Colonic mucosa (tissue), 4 donors: ENCODE data around the gene INPP5E. TPM values are rescaled to one million over a fixed set of nuclear protein-coding genes. Genes with fewer than 3 reads are reported as not detected.

Experiments used
- DNase-seq: peaks from one replicate; pipeline ENCODE4 v3.0.0-alpha.2; 2020
- H3K27ac ChIP-seq: fragments of 200-600 bp; one replicate; pipeline ENCODE4 v1.8.0; 2021
- H3K27me3 ChIP-seq: fragments of 200-600 bp; one replicate; pipeline ENCODE4 v1.8.0; 2021
- H3K36me3 ChIP-seq: fragments of 200-600 bp; one replicate; pipeline ENCODE4 v1.8.0; 2021
- H3K4me1 ChIP-seq: fragments of 200-600 bp; one replicate; pipeline ENCODE4 v1.8.0; 2021; ENCODE audit warnings: mild to moderate bottlenecking
- H3K4me3 ChIP-seq: fragments of 200-600 bp; one replicate; pipeline ENCODE4 v1.8.0; 2021
- H3K9ac ChIP-seq, 2 donors: one replicate each; pipeline ENCODE4 v1.7.0; 2013; ENCODE audit warnings: control low read depth in 2 of 2, low read depth in 2 of 2, low read length in 2 of 2
- H3K9me3 ChIP-seq: fragments of 200-600 bp; one replicate; pipeline ENCODE4 v1.8.0; 2021
- intact Hi-C: fragments of 100-400 bp; cut with DNase I; formaldehyde crosslinking; loops from one replicate; pipeline ENCODE4 v1.14.1; 2022
- total RNA-seq, 2 donors: library from RNA; stranded (reverse); fragmentation: NEBNext Ultra II Directional in 1 of 2; extraction: Animal tissue kit (Norgen Biotek cat#: 25700) in 1 of 2; gene quantifications; one replicate each; pipeline ENCODE4 v1.2.1, GENCODE V29; 2021
- TF ChIP-seq, protein P1 (sequence below): fragments of 200-600 bp; IDR thresholded peaks from one replicate; pipeline ENCODE4 v1.8.0; 2022; ENCODE audit warnings: antibody characterized with exemption, mild to moderate bottlenecking
- donor health status: healthy.
- donor health status: DM: no; HTN: no; CAD: no.
- donor health status: DM: no; HTN: no; CAD: no.

Gene INPP5E
- total RNA-seq, 2 donors from 2014 or later = 8.3 to 12.1 TPM

DNA sequence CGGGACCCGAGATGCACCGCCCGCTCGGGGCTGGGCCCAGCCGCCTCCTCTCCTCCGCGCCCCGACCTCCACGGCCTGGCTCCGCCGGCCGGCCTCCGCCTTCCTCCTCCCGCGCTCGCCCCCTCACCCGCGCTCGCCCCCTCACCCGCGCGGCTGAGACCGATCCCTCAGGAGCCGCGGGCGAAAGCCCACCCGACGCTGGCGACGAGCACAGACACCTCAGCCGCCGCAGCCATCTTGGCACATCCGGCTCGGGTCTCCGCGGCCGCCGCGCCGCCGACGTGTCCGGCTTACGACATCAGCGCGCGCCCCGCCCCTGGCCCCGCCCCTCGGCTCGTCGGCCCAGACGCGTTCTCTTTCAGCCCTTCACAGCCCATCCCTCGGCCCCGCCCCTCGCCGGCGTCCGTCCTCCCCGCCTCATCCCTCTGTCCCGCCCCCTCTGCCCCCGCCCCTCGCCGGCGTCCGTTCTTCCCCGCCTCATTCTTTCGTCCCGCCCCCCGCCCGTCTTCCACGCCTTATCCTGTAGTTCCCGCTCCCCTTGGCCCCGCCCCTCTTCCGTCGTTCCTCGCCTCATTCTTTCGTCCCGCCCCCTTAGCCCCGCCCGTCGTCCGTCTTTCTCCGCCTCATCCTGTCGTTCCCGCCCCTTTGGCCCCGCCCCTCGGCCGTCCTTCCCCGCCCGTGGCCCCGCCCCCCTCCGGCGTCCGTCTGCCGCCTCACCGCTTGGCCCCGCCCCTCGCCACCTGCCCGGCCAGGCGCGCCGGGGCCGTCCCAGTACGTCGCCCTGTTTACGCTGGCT, 43.3 kb upstream of the INPP5E start, which contains the start of gene SEC16A:
Gene SEC16A, minus strand, starts transcription at position 248 of the 796 bp plus-strand sequence. CDS start 5,425 bp downstream, outside the sequence.
- Histone ChIP-seq H3K9me3 (no peaks in the 10 kb centered on the region), H3K9ac (peak within 1 kb of the TSS; percentile 85 to 97), H3K27ac (peak within 1 kb of the TSS; percentile 99), H3K36me3 (no peaks in the 10 kb centered on the region), H3K4me1 (peaks cover 18% of the 10 kb centered on the region), H3K27me3 (no peaks in the 10 kb centered on the region), H3K4me3 (peak within 1 kb of the TSS; percentile 96)
- peak; percentile 100 for DNase-seq
- TF ChIP-seq, protein P1, sequence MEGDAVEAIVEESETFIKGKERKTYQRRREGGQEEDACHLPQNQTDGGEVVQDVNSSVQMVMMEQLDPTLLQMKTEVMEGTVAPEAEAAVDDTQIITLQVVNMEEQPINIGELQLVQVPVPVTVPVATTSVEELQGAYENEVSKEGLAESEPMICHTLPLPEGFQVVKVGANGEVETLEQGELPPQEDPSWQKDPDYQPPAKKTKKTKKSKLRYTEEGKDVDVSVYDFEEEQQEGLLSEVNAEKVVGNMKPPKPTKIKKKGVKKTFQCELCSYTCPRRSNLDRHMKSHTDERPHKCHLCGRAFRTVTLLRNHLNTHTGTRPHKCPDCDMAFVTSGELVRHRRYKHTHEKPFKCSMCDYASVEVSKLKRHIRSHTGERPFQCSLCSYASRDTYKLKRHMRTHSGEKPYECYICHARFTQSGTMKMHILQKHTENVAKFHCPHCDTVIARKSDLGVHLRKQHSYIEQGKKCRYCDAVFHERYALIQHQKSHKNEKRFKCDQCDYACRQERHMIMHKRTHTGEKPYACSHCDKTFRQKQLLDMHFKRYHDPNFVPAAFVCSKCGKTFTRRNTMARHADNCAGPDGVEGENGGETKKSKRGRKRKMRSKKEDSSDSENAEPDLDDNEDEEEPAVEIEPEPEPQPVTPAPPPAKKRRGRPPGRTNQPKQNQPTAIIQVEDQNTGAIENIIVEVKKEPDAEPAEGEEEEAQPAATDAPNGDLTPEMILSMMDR = no peak
- intact Hi-C loops = loop anchor here (5.0 kb wide), 1 partner anchor 71 kb away; the partner anchor contains the start of genes ENTR1 and PMPCA

DNA sequence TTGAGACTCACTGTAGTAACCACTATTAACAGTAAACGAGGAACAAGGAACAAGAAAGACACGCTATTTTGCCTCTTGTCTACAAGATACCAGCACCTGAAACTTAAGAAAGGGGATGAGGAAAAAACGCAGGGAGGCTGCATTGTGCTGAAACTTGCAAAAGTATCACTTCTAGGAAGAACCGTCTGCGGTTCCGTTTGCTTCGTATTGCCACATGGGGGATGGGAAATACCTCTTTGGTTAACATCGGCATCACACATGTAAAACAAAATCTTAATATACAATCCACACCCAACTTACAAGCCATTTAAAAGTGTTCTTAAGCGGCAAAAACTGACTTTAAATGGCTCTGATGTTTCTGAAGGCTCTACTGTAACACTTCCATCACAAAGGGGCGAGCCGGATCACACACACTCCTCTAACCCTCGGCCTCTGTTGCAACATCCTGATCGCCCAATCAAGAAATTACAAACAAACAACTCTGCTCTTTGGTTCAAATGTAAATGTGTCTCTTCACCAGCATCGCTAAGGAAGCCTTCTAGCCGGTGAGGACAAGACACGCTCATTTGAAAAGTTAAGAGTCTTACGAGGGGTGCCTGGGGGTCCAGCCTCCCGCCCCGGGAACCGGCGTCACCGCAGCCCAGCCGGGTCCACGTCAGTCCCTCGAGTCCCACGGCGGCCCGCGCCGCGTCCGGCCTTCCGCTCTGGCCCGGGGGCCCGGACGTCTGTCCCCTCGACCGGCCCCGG, 42.6 kb upstream of the INPP5E start:
- intact Hi-C loops = loop anchor here (5.0 kb wide), 1 partner anchor 70 kb away; the partner anchor contains the start of genes ENTR1 and PMPCA
- Histone ChIP-seq H3K9me3 (no peaks in the 10 kb centered on the region), H3K4me1 (peaks cover 18% of the 10 kb centered on the region), H3K4me3 (peak overlapping the region; percentile 96), H3K36me3 (peaks cover 2% of the 10 kb centered on the region), H3K27me3 (no peaks in the 10 kb centered on the region), H3K9ac (peak overlapping the region; percentile 75 to 97), H3K27ac (peak overlapping the region; percentile 92)
- TF ChIP-seq, protein P1 = no peak
- DNase-seq = peak; percentile 36

DNA sequence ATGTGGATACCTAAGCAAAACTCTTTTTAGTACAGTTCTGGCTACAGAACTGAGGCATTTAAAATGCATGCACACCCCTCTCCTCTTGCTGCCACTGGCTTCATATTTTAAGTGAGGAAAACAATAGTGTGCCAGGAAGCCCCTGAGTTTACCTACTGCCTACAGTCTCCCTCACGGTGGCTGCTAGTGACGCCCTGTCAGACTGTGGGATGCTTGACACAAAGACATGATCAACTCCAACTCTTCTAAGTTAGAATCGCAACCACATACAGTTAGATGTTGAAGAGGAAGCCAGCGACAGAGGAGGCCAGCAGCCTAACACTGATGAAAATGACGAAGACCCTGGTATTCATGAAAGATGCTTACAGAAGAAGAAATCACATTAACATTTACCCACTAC, 41.9 kb upstream of the INPP5E start:
- Histone ChIP-seq H3K9ac (peak overlapping the region in 1 of 2 donors; percentile 75), H3K9me3 (no peaks in the 10 kb centered on the region), H3K4me1 (peaks cover 18% of the 10 kb centered on the region), H3K27ac (no peak overlapping the region), H3K36me3 (peaks cover 9% of the 10 kb centered on the region), H3K4me3 (peak overlapping the region; percentile 96), H3K27me3 (no peaks in the 10 kb centered on the region)
- TF ChIP-seq, protein P1 = no peak
- DNase-seq = no peak
- intact Hi-C loops = loop anchor here (5.0 kb wide), 1 partner anchor 69 kb away; the partner anchor contains the start of genes ENTR1 and PMPCA

DNA sequence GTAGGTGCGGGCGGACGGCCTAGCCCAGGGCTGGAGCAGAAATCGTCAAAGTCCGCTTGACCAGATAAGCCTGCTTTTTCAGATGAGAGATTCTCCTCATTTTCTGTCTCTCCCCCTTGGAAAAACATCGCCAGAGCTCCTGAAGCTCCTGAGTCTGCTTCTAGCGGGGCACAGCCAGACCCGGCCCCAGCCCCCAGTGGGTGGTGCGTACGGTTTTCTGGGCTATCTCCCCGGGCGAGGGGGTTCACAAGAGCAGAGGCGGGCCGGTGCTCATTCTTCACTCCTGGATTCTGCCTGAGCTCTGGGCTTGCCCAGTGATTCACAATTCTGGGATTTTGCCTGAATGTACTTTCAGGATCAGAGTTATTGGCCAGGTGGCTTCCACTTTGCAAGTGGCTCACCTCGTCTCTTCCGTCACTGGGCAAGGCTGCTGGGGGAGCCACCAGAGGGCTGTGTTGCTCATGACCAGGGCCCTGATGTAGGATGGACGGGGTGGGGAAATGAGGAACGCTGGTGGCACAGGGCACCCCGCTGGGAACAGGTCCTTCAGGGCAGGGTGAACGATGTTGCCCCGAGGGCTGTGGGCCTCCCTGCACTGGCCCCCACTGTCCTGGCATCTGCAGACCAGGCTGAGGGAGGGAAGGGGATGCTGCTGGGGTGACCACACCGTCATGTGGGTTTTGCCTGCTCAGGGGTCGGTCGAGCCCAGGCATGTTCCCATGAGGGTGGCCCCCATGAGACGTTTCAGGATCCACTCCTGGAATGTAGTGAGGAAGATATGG, 36.9 kb upstream of the INPP5E start:
- intact Hi-C loops = no loop called here
- DNase-seq = no peak
- Histone ChIP-seq H3K4me3 (no peak overlapping the region), H3K27me3 (no peaks in the 10 kb centered on the region), H3K4me1 (peaks cover 3% of the 10 kb centered on the region), H3K9me3 (no peaks in the 10 kb centered on the region), H3K27ac (no peak overlapping the region), H3K9ac (no peak overlapping the region), H3K36me3 (peaks cover 28% of the 10 kb centered on the region)
- TF ChIP-seq, protein P1 = no peak
